GM10266 (cell line): ENCODE data around the gene TMEM132E.
A peak's percentile ranks its signal among the peaks of the same experiment; 100 is the strongest.

Source experiments
- DNase-seq: peaks from one replicate; pipeline ENCODE4 v3.0.0; 2012; ENCODE audit errors: extremely low spot score
- TF ChIP-seq, protein P1 (sequence below): IDR thresholded peaks from 2 replicates; pipeline ENCODE4 v1.5.1; 2012; ENCODE audit warnings: mild to moderate bottlenecking, low read depth; ENCODE audit not compliant: control insufficient read depth, insufficient read depth; ENCODE audit errors: missing control alignments

Gene TMEM132E

DNA sequence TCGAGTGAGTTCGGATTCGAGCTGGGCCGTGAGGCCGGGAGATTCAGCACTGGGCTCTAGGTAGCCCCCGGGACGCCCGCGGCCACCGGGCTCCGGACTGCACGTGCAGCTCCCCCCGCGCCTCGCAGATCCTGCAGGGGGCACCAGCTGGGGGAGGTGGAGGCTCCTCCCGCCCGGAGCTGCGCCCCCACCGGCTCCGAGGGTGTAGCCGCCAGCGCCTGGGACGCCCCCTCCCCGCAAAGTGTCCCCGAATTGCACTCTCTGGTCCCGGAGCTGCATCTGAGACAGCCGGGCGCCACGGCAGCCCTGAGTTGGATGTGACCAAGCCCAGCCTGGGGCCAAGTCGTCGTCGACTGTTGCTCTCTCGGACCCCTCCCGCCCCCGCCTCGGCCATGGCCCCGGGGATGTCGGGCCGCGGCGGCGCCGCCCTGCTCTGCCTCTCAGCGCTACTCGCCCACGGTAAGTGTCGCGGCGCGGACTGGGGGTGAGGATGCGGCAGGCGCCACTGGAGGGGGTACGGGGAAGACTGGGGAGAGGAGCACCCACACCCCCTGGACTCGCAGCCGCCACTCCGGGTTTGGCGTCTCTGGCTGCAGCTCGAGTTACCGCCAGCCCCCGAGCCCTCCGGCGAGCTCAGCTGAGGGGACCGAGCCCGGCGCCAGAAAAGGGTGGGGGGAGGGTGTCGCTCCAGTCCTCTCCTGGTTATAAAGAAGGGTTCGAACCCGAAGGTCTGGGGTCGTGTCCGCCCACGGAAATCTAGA, 1.5 kb downstream of the TMEM132E start:
- TF ChIP-seq, protein P1, sequence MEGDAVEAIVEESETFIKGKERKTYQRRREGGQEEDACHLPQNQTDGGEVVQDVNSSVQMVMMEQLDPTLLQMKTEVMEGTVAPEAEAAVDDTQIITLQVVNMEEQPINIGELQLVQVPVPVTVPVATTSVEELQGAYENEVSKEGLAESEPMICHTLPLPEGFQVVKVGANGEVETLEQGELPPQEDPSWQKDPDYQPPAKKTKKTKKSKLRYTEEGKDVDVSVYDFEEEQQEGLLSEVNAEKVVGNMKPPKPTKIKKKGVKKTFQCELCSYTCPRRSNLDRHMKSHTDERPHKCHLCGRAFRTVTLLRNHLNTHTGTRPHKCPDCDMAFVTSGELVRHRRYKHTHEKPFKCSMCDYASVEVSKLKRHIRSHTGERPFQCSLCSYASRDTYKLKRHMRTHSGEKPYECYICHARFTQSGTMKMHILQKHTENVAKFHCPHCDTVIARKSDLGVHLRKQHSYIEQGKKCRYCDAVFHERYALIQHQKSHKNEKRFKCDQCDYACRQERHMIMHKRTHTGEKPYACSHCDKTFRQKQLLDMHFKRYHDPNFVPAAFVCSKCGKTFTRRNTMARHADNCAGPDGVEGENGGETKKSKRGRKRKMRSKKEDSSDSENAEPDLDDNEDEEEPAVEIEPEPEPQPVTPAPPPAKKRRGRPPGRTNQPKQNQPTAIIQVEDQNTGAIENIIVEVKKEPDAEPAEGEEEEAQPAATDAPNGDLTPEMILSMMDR: no peak
- peak; percentile 48 for DNase-seq

DNA sequence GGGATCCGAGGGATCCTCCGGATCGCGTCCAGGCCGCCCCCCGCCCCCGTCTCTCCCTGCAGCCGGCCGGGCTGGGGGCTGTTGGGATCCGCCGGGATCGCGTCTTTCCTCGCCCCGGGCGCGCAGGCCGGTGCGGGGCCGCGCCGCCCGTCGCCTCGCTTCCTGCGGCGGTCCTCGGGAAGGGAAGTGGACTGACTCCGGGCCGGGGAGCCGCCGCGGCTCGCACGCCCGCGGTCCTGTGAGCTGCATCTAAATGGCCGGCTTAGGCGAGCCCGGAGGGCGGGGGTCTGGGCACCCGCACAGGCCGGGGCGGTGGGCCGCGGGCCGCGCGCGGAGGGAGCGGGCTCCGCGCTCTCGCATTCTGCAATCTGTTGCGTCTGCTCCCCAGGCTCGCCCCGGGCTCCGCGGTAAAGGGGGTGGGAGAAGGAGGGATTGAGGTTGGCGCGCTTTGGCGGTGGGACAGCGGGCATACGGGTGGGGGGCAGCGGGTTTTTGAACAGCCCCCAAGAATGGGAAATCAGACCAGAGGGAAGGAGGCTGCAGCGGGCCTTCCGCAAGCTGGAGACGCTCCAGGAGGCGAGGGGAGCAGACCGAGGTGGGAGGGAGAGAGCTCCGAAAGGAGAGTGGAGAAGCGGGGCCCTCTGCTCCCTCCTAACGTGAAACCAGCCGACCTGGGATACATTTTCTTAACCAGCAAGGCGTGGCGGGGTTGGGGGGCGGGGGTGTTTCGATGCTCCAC, 2.2 kb downstream of the TMEM132E start:
- DNase-seq: no peak
- TF ChIP-seq, protein P1: no peak

DNA sequence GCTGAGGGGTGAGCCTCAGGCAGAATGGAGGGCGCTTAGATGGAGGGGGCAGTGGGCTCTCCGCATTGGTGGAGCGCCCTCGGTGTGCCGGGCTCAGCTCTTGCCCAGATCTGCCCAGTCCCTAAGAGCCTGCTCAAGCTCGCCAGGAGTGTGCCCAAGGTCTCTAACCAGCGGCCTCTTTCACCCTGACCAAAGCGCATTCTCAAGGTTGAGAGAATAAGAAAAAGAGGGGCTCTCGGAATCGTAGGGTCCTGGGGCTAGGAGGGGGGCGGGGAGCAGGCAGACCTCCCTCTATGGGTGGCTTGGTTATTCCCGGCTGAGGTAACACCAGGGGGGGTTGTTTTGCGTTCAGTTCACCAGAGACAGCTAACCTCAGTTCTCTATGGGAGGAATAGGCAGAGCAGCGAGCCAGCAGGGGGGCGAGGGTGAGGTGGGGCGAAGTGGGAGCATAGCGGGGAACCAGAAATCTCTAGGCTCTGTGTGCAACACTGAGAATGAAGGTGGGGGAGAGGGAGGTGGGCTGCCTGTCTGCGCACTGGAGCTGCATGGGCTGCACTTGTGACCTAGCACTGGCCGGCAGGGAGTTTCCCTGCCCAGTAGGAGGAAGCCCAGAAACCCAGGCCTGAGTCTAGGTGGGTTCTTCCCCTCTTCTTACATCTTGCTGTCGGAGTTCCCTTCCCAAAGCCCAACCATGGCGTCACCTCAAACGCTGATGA, 3.0 kb downstream of the TMEM132E start:
- peak; percentile 42 for DNase-seq
- TF ChIP-seq, protein P1: no peak

DNA sequence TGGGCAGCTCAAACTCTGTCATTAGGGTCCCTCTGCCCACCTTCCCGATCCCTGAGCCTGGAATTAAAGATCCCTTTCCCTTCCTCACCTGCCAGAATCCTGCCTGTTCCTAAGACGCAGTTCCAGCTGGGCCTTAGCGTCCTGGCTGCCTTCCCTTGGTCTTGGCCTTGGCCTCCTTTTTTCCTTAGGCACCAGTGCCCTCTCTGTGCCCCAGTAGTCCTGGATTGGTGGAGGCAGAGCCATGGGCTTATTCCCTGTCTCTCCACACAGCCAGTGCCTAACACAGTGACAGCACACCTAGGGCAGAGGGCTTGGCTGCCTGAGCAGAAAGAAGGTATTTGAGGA, 3.5 kb downstream of the TMEM132E start:
- no peak for DNase-seq
- TF ChIP-seq, protein P1: no peak

DNA sequence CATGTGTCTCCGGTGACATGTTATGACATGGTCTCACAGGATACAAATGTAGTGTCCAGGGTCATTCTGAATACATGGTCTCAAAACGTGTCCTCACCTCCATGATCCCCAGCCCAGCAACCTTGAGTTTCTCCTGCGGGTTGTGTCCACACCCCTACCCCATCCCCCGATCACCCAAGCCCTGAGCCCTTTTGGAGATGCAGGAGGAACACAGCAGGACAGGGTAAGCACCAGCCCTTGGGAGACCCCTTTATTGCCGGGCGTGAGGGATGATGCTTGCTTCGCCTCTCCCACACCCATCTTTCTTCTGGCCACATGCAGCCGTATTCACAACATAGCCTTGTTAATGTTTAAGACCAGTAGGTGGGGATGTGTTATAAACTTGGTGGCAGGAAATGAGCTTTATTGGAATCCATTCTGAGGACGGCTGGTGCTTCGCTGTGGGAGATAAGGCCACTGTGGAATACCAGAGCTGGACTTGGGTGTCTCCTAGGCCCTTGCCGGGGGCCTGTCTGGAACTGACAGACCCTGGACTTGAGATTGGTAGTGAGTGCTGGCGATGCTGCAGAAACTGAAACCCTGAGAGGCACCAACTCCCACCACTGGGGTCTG, 5.5 kb downstream of the TMEM132E start:
- TF ChIP-seq, protein P1: no peak
- DNase-seq: no peak

DNA sequence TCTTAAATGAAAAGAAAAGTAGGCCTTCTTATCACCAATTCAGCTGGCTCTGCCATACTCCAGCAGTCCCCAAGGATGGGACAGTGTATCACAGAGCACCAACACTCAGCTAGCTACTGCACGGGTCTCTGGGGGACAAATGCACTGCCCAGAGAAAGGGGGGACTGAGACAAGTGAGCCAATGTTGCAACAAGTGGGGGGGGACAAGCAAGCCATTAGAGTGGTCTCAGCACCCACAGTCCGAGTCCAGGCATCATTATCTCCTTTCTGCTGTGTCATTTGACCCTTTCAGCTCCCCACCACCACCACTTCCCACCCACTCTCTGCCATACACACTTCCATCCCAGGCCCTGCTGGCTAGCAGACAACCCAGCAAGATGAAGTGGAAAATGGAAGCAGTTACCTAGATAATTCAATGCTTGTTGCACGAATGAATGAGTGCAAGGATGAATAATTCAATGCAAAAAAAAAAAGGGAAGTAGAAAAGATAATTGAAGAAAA, 7.0 kb downstream of the TMEM132E start:
- TF ChIP-seq, protein P1: no peak
- DNase-seq: no peak
